ENCODE results near the gene ATP6V1G2. TPM values are rescaled to one million over a fixed set of nuclear protein-coding genes. Genes with fewer than 3 reads are reported as not detected.

ATP6V1G2 gene
- total and polyA plus RNA-seq, 2 experiments from 2014 or later = 2.4 to 2.7 TPM

DNA sequence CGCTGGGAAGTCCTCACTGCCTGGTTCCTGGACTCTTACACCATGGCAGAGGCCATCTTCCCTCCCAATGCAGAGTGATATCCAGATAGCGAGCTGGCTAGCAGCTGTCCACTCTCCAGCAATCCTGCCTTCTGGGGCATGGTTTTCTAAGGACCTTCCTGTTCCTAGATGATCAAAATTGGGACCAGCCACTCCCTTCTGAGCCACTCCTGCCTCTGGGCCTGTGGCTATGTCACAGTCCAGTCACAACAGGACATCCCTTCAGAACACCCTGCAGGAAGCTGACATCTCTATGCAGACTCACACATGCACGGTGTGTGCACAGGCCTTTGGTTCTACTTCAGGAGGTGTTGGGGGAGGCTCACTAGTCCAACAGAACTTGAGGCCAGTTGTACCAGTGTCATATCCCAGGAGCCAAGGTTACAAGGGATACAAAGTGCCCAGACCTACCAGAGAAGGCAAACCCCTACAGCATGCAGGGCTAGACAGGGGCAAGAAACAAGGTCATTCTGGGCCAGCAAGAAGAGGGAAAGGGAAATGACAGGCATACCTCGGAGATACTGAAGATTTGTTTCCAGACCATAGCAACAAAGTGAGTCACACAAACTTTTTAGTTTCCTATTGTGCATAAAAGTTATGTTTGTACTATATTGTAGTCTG is 20.3 kb downstream of the ATP6V1G2 start:
- H3K79me2 ChIP-seq (replicated peaks; ENCODE audit: insufficient read depth) = no peaks in the 10 kb centered on the region
- H3F3A ChIP-seq (replicated peaks; ENCODE audit: low read depth) = peaks cover 20% of the 10 kb centered on the region
- no peaks in the 10 kb centered on the region for H3K9me2 ChIP-seq (ENCODE audit: insufficient read depth)
- DNase-seq (ENCODE audit: low spot score) (no peak), ATAC-seq (no peak)
- Mint-ChIP-seq H3K27me3 (ENCODE audit: insufficient read depth, low read depth, poor library complexity) (peaks cover 13% of the 10 kb centered on the region), H3K27ac (no peak overlapping the region), H3K9me3 (no peaks in the 10 kb centered on the region), H3K36me3 (ENCODE audit: low read depth) (peaks cover 25% of the 10 kb centered on the region), H3K4me1 (peaks cover 22% of the 10 kb centered on the region), H3K4me3 (no peak overlapping the region)
- H3K4me2 ChIP-seq = no peak overlapping the region
- H3K27ac ChIP-seq (ENCODE audit: low read depth) = no peak overlapping the region
- no peak overlapping the region for H2AFZ ChIP-seq
- peaks cover 8% of the 10 kb centered on the region; the same call in 1 of the 2 replicates for H4K20me1 ChIP-seq (replicated peaks; ENCODE audit: insufficient read depth)
- H3K36me3 ChIP-seq (ENCODE audit: insufficient read depth) = peaks cover 15% of the 10 kb centered on the region
- H3K27me3 ChIP-seq (ENCODE audit: insufficient read depth) = no peaks in the 10 kb centered on the region
- H3K4me3 ChIP-seq = no peak overlapping the region
- H3K4me1 ChIP-seq (ENCODE audit: insufficient read depth) = peaks cover 4% of the 10 kb centered on the region
- no peak for TF ChIP-seq ZNF114 (CRISPR knock-in tag; IDR thresholded peaks at IDR 0.05)
- TF ChIP-seq ETS1 (IDR thresholded peaks at IDR 0.05) = no peak
- TF ChIP-seq, protein P1, sequence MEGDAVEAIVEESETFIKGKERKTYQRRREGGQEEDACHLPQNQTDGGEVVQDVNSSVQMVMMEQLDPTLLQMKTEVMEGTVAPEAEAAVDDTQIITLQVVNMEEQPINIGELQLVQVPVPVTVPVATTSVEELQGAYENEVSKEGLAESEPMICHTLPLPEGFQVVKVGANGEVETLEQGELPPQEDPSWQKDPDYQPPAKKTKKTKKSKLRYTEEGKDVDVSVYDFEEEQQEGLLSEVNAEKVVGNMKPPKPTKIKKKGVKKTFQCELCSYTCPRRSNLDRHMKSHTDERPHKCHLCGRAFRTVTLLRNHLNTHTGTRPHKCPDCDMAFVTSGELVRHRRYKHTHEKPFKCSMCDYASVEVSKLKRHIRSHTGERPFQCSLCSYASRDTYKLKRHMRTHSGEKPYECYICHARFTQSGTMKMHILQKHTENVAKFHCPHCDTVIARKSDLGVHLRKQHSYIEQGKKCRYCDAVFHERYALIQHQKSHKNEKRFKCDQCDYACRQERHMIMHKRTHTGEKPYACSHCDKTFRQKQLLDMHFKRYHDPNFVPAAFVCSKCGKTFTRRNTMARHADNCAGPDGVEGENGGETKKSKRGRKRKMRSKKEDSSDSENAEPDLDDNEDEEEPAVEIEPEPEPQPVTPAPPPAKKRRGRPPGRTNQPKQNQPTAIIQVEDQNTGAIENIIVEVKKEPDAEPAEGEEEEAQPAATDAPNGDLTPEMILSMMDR (conservative IDR thresholded peaks at IDR 0.05; ENCODE audit: low read depth in 2 of 2) = no peak
- no peak for TF ChIP-seq POLR2AphosphoS5 (IDR thresholded peaks at IDR 0.05; ENCODE audit: low read depth)
- no peak for TF ChIP-seq CREB1 (CRISPR knock-in tag; IDR thresholded peaks at IDR 0.05; ENCODE audit: low read depth)
- TF ChIP-seq ZNF331 (CRISPR knock-in tag; IDR thresholded peaks at IDR 0.05; ENCODE audit: low read depth) = no peak
- no peak for TF ChIP-seq ZNF462 (CRISPR knock-in tag; IDR thresholded peaks at IDR 0.05)
- no peak for TF ChIP-seq JUNB (IDR thresholded peaks at IDR 0.05; ENCODE audit: unreplicated experiment)
- no peak for TF ChIP-seq STAT1 (IDR thresholded peaks at IDR 0.05; ENCODE audit: unreplicated experiment)

Data from GM23338 (cell line).